Heart right ventricle (tissue), 16 donors: ENCODE data around the gene UBXN1. TPM values are rescaled to one million over a fixed set of nuclear protein-coding genes. Genes with fewer than 3 reads are reported as not detected.

Source experiments
- ATAC-seq, 8 donors: fragments of 200-7000 bp; cut with Tn5 transposase; one replicate each; pipeline ENCODE4 v1.9.1; 2020; ENCODE audit warnings: mild to moderate bottlenecking in 8 of 8, moderate library complexity in 8 of 8, moderate number of reproducible peaks in 1 of 8
- DNase-seq, 2 donors: peaks; one replicate each; pipeline ENCODE4 v3.0.0-alpha.2; 2020
- H3K27ac ChIP-seq, 10 donors: fragments of 200-600 bp; sonication (generic) in 2 of 10; one replicate each; pipeline versions ENCODE4 v1.5.0 to v1.8.0; 2020 to 2022; ENCODE audit warnings: mild to moderate bottlenecking in 3 of 10
- H3K27me3 ChIP-seq, 7 donors: fragments of 200-600 bp; one replicate each; pipeline ENCODE4 v1.8.0; 2021 to 2022; ENCODE audit warnings: mild to moderate bottlenecking in 2 of 7
- H3K36me3 ChIP-seq, 9 donors: fragments of 200-600 bp; sonication (generic) in 1 of 9; one replicate each; pipeline versions ENCODE4 v1.5.0 to v1.8.0; 2020 to 2022; ENCODE audit warnings: mild to moderate bottlenecking in 2 of 9
- H3K4me1 ChIP-seq, 9 donors: fragments of 200-600 bp; sonication (generic) in 1 of 9; one replicate each; pipeline versions ENCODE4 v1.5.0 to v1.8.0; 2020 to 2022; ENCODE audit warnings: mild to moderate bottlenecking in 4 of 9
- H3K4me3 ChIP-seq, 10 donors: fragments of 200-600 bp; sonication (generic) in 2 of 10; one replicate each; pipeline versions ENCODE4 v1.5.0 to v1.8.0; 2020 to 2022; ENCODE audit warnings: mild to moderate bottlenecking in 7 of 10, moderate library complexity in 2 of 10
- H3K9me3 ChIP-seq, 11 donors: fragments of 200-600 bp in 10 of 11; sonication (generic) in 2 of 11; one replicate each; pipeline versions ENCODE4 v1.5.0 to v1.8.0; 2013 to 2022; ENCODE audit warnings: mild to moderate bottlenecking in 2 of 11, control low read depth in 1 of 11, moderate library complexity in 1 of 11
- WGBS, 2 donors: extraction: QIAGEN DNeasy Blood & Tissue Kit; methylation state at CpG; one replicate each; pipeline ENCODE4 v1.1.7; 2013; ENCODE audit warnings: inconsistent platforms in 1 of 2; 5-methylcytosine and 5-hydroxymethylcytosine counted together
- intact Hi-C, 10 donors: fragments of 100-400 bp; cut with DNase I; formaldehyde crosslinking; loops; one replicate each; pipeline versions ENCODE4 v1.11.1 to v1.14.2; 2022
- polyA plus RNA-seq, 2 donors: library from polyadenylated mRNA; stranded (reverse); fragments of 200-250 nt; gene quantifications; one replicate each; pipeline ENCODE4 v1.2.3, GENCODE V29; 2013
- total RNA-seq, 10 donors: library from RNA; stranded (reverse); fragmentation: NEBNext Ultra II Directional in 3 of 10; extraction: Animal tissue kit (Norgen Biotek cat#: 25700) in 3 of 10; gene quantifications; one replicate each; pipeline versions ENCODE4 v1.2.1 to v1.2.4, GENCODE V29; 2021 to 2023
- TF ChIP-seq, protein P1 (sequence below), 9 donors: fragments of 200-600 bp; sonication (generic) in 2 of 9; IDR thresholded peaks; one replicate each; pipeline versions ENCODE4 v1.5.0 to v1.8.0; 2021 to 2022; ENCODE audit warnings: antibody characterized with exemption in 9 of 9, mild to moderate bottlenecking in 5 of 9, moderate library complexity in 1 of 9
- donor health status: Arrhythmogenic right ventricular cardiomyopathy.
- donor health status: ischemic (EF 13 %, LVEDD 7.1; RV severe dilation, severe dysfunction).
- donor health status: healthy with polysubstance abuse.
- donor health status: DM: no; HTN: yes; CAD: no.
- donor health status: DM: no; HTN: no; CAD: no.
- donor health status: ischemic (EF 25% LVEDD 6.9; RV normal size, moderate dysfunction).
- donor health status: ischemic (EF 25% LVEDD 5.7; RV mildly dilated, moderate dysfunction).
- donor health status: healthy.
- donor health status: DM: yes; HTN: yes; CAD: no.
- donor health status: Ischemic cardiomyopathy.
- donor health status: ischemic (EF 35%, LVEDD 5.7; RV mildly dilated, moderate dysfunction).
- donor health status: nonischemic (EF 11% LVEDD 7.7; RV severe dilation, severe dysfunction).
- donor health status: DM: yes; HTN: yes; CAD: no.
- donor health status: PGD.
- donor health status: ischemic (EF 29% LVEDD 5.4; RV normal size, mild dysfunction).
- donor health status: nonischemic (EF 23%, LVEDD 6.1; RV moderate dilation, normal function).

UBXN1 gene
- total and polyA plus RNA-seq, 12 donors, result 57.8 to 175 (median 82.4) TPM

DNA sequence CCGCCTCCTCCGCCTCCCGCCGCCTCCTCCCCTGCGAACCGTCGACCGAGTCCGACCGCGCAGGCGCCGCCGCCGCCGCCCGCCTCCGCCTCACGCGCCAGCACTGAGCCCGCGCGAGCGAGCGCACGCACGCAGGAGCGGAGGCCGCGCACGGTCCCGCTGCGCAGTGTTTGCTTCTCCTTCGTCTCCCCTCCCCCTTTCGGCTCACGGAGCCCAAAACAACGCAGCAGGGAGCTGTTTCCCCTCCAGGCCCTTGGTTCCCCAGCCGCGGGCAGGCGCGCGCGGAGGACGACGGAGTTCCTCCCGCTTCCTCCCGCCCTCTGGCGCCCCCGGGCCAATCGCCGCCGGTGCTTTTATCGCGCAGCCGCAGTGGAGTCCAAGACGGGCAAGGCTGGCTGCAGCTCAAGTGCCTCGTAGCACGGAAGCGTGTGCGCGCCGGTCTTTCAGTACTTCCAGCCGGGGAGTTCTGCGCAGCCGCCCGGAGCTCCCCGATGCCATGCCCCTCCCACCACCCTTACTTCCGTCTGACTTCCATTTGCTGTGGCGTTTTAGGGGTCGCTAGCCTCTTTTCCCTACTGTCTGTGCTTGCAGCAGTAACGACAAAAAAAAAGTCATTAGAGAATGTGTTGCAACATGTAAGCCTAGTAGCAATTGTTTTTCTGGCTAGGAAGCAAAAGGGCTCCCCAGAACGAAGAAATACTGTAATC lies 48.4 kb upstream of the UBXN1 start, which contains the start of gene HNRNPUL2:
TSS of gene HNRNPUL2 (minus strand) at position 293 of the 707 bp plus-strand sequence. CDS start 301 bp downstream, outside the sequence.
- peak within 1 kb of the TSS; percentile 63 to 98 (median 89) for H3K4me3 ChIP-seq
- no peaks in the 10 kb centered on the region for H3K9me3 ChIP-seq
- ATAC-seq (peak; percentile 93 to 97 (median 94)), DNase-seq (peak; percentile 98 to 99)
- peak within 1 kb of the TSS; percentile 87 to 99 (median 93) for H3K27ac ChIP-seq
- H3K36me3 ChIP-seq, result peaks cover 0 to 47% (median 20%) of the 10 kb centered on the region in 9 donors
- 0% methylated on average over 65 to 72 of the region's 72 CpGs for WGBS, 2 donors
- TF ChIP-seq, protein P1, sequence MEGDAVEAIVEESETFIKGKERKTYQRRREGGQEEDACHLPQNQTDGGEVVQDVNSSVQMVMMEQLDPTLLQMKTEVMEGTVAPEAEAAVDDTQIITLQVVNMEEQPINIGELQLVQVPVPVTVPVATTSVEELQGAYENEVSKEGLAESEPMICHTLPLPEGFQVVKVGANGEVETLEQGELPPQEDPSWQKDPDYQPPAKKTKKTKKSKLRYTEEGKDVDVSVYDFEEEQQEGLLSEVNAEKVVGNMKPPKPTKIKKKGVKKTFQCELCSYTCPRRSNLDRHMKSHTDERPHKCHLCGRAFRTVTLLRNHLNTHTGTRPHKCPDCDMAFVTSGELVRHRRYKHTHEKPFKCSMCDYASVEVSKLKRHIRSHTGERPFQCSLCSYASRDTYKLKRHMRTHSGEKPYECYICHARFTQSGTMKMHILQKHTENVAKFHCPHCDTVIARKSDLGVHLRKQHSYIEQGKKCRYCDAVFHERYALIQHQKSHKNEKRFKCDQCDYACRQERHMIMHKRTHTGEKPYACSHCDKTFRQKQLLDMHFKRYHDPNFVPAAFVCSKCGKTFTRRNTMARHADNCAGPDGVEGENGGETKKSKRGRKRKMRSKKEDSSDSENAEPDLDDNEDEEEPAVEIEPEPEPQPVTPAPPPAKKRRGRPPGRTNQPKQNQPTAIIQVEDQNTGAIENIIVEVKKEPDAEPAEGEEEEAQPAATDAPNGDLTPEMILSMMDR (IDR thresholded peaks at IDR 0.05), result peak in 3 of 9 donors; percentile 16 to 32 (median 19)
- no peaks in the 10 kb centered on the region for H3K27me3 ChIP-seq
- H3K4me1 ChIP-seq, result peaks cover 12 to 71% (median 51%) of the 10 kb centered on the region in 9 donors
- intact Hi-C loops, result loop anchor here in 4 of 10 donors (2.0 to 5.0 kb wide), 4 partner anchors 19 to 115 kb away; partner anchors contain the start of genes TAF6L (in 2 of the 4) and NXF1 (in 1 of the 4)

DNA sequence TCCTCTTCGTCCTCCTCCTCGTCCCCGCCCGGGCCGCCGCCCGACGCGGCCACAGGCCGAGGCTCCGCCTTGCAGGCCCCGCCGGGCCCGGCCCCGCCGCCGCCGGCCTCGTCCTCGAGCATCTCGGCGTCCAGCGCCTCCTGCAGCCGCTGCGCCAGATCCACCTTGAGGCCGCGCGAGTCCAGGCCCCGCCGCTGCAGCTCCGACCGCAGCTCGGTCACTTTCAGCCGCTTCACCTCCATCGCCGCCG lies 48.0 kb upstream of the UBXN1 start:
- intact Hi-C loops, result loop anchor here in 4 of 10 donors (2.0 to 5.0 kb wide), 4 partner anchors 18 to 115 kb away; partner anchors contain the start of genes TAF6L (in 2 of the 4) and NXF1 (in 1 of the 4)
- 1% methylated on average over 31 to 37 of the region's 37 CpGs for WGBS, 2 donors
- H3K9me3 ChIP-seq, result no peaks in the 10 kb centered on the region
- H3K27me3 ChIP-seq, result no peaks in the 10 kb centered on the region
- DNase-seq (no peak), ATAC-seq (peak in 4 of 8 donors; percentile 5 to 17 (median 10))
- H3K27ac ChIP-seq, result peak overlapping the region; percentile 87 to 99 (median 93)
- H3K36me3 ChIP-seq, result peaks cover 0 to 50% (median 24%) of the 10 kb centered on the region in 9 donors
- peak overlapping the region; percentile 63 to 98 (median 89) for H3K4me3 ChIP-seq
- TF ChIP-seq, protein P1 (IDR thresholded peaks at IDR 0.05), result no peak
- peaks cover 12 to 67% (median 49%) of the 10 kb centered on the region in 9 donors for H3K4me1 ChIP-seq

DNA sequence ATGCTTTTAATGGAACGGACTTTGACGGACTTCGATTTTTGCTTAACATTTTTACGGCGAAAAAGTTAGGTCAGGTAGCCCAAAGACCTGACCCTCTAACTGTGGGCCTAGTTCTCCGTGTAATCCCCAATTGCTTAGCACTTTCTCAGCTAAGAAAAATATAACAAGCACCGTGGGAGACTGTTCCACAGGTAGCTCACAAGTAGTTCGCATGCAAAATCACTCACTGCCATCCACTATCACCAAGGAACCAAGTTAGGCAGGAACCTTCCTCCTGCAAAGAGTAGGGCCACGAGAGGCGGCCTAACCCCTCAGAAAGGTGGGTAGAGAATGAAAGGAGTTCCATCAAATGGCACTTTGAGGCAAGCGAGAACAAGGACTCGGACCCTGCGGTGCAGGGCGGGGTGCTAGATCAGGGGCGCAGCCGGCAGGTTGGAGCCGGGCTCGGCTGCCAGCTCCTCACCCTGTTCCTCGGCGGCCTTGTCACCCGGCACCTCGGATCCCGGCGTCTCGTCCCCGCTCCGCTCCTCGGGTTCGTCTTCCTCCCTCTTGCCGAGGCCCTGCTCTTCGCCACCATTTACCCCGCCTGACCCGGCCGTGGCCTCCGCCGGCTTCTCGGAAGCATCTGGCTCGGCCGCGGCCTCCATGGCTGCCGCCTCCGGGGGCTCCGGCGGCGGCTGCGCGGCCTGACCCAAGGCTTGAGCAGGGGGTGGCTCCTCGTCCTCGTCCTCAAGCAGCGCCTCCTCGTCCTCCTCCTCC lies 47.5 kb upstream of the UBXN1 start:
- Histone ChIP-seq H3K4me1 (peaks cover 12 to 67% (median 49%) of the 10 kb centered on the region in 9 donors), H3K27ac (peak overlapping the region; percentile 87 to 99 (median 93)), H3K36me3 (peaks cover 0 to 52% (median 29%) of the 10 kb centered on the region in 9 donors), H3K27me3 (no peaks in the 10 kb centered on the region), H3K9me3 (no peaks in the 10 kb centered on the region), H3K4me3 (peak overlapping the region; percentile 63 to 98 (median 89))
- DNase-seq, result no peak
- 1% methylated on average over 49 to 51 of the region's 51 CpGs for WGBS, 2 donors
- intact Hi-C loops, result loop anchor here in 4 of 10 donors (2.0 to 5.0 kb wide), 4 partner anchors 18 to 116 kb away; partner anchors contain the start of genes TAF6L (in 2 of the 4) and NXF1 (in 1 of the 4)
- peak in 1 of 8 donors; percentile 3 for ATAC-seq
- TF ChIP-seq, protein P1 (IDR thresholded peaks at IDR 0.05), result no peak

DNA sequence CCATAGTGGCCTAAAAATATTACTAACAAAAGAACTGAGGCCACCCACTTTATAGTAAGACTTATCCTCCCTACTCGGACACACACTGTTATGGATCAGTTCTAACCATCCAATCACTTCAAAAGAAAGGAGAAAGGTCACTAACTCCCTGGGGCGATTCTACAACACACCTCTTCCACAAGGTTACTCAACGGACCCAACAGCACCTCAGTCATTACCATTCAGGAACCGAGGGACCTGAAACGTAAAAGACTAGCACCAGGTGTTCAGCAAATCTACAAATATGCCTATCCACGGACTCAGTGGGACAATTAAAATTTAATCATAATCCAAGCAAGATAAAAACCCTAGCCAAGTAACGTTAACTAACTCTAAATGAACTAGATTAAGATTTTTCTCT lies 46.8 kb upstream of the UBXN1 start:
- intact Hi-C loops, result loop anchor here in 4 of 10 donors (2.0 to 5.0 kb wide), 4 partner anchors 17 to 117 kb away; partner anchors contain the start of genes TAF6L (in 2 of the 4) and NXF1 (in 1 of the 4)
- DNase-seq (no peak), ATAC-seq (no peak)
- Histone ChIP-seq H3K36me3 (peaks cover 0 to 52% (median 36%) of the 10 kb centered on the region in 9 donors), H3K4me1 (peaks cover 11 to 65% (median 42%) of the 10 kb centered on the region in 9 donors), H3K27ac (peak overlapping the region in 8 of 10 donors; percentile 87 to 99 (median 93)), H3K4me3 (peak overlapping the region; percentile 63 to 98 (median 89)), H3K27me3 (no peaks in the 10 kb centered on the region), H3K9me3 (no peaks in the 10 kb centered on the region)
- WGBS, 2 donors, result 0 to 3% methylated on average over 7 of the region's 7 CpGs
- TF ChIP-seq, protein P1 (IDR thresholded peaks at IDR 0.05), result no peak
